ENCODE results near the gene JRKL.

DNA sequence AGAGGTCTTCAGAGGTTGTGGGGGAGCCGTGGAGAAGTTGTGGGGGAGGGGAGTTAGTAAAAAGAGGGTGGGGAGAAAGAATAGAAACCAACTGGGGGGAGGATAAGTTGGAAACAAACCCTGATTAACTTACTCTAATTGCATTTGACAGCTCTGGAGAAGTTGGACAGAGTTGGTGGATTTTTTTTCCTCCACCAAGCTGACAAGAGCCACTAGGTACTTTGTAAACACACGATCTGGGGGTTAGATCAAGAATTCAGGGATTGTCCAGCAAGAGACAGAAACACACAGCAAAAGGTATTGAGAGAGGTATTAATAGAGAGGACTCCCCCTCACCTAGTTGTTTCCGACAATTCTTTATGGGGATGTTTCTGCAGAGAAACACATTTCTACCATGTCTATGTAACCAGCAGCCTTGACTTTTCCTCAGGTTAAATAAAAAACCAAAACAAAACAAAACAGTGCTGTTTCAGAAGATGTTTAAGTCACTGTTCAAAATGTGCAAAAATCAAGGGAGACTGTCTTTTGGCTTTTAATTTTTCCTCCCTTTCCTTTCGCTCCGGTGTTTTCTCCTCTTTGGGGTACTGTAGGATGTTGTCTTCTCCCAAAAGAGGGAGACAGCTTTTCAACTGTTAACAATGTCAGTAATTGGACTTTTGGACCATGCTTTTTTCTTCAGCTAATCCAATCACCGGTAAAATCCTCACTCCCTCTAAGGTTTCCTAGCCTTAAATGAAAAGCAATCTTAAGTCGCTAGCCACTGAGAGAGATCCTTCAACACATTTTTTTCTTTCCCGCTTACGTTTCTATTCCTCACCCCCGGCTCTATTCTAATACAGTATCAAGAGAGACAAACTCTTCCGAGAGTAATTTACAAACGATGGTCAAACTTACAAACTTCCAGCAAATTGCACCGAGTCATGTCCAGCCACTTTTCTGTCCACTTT, 47.5 kb upstream of the JRKL start:
- TF ChIP-seq, protein P1, sequence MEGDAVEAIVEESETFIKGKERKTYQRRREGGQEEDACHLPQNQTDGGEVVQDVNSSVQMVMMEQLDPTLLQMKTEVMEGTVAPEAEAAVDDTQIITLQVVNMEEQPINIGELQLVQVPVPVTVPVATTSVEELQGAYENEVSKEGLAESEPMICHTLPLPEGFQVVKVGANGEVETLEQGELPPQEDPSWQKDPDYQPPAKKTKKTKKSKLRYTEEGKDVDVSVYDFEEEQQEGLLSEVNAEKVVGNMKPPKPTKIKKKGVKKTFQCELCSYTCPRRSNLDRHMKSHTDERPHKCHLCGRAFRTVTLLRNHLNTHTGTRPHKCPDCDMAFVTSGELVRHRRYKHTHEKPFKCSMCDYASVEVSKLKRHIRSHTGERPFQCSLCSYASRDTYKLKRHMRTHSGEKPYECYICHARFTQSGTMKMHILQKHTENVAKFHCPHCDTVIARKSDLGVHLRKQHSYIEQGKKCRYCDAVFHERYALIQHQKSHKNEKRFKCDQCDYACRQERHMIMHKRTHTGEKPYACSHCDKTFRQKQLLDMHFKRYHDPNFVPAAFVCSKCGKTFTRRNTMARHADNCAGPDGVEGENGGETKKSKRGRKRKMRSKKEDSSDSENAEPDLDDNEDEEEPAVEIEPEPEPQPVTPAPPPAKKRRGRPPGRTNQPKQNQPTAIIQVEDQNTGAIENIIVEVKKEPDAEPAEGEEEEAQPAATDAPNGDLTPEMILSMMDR (IDR thresholded peaks at IDR 0.05), result no peak
- TF ChIP-seq EP300 (IDR thresholded peaks at IDR 0.05; ENCODE audit: low read depth), result no peak
